Measurements from ENCODE around the gene PLPP6.

GRCh38 chr9:4704129-4704528, 42.0 kb downstream of the PLPP6 start:
- TF ChIP-seq CTCF (IDR thresholded peaks at IDR 0.05) (no peak), EZH2 (IDR thresholded peaks at IDR 0.05; ENCODE audit: borderline replicate concordance, insufficient read depth, low read depth, low read length, poor library complexity, severe bottlenecking) (no peak)

Measured in B cell (primary cell).